ENCODE measurements around the gene C1orf232.

GRCh38 chr1:26142159-26142558 lies 26.6 kb downstream of the C1orf232 start:
- no peak for TF ChIP-seq CTCF (IDR thresholded peaks at IDR 0.05; ENCODE audit: low read length)
- TF ChIP-seq EZH2 (IDR thresholded peaks at IDR 0.05; ENCODE audit: borderline replicate concordance, low read length), result no peak

Data from OCI-LY1 (cell line).